ENCODE results near the gene MRLN. TPM values are rescaled to one million over a fixed set of nuclear protein-coding genes. Genes with fewer than 3 reads are reported as not detected.

The MRLN gene
- total and polyA plus RNA-seq, 2 of the 4 experiments (the other 2 are of a cell fraction), result not detected

DNA sequence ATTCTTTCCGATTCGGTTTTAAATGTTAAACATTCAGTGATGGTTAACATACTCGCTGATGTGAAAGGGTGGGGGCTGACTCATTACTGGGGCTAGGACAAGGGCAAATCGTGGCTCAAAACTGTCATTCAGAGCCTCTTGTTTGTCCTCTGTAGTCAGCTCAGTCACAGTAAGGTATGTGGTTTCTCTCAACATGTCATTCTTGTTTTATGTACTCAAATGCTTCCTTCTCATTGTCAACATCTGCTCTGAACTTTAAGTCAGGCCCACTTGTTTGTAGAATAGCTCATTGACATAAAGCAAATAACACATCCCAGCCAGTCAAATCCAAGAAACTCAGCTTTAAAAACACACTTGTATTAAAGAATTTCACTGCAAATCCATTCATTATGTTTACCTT lies 50.9 kb downstream of the MRLN start:
- no TSS peak for BruUV-seq (replicated peaks)
- ChIA-PET CTCF (no interaction called here), POLR2A (ENCODE audit: unreplicated experiment) (no interaction called here)
- H2BK15ac ChIP-seq (ENCODE audit: low read depth, low read length), result no peak overlapping the region
- no peak overlapping the region for H4K8ac ChIP-seq (ENCODE audit: low read depth in 2 of 2, low read length in 2 of 2)
- DNase-seq (no peak), ATAC-seq (ENCODE audit: low read depth) (no peak)
- no peak overlapping the region for H3K9ac ChIP-seq (ENCODE audit: low read depth, low read length)
- H2BK20ac ChIP-seq (ENCODE audit: low read depth, low read length), result no peak overlapping the region
- dilution Hi-C loops (cut with HindIII; ENCODE audit: low sequenced_read_pairs, unreplicated experiment), result no loop called here
- TF ChIP-seq RCOR1 (IDR thresholded peaks at IDR 0.05; ENCODE audit: insufficient replicate concordance, low read length) (no peak), MAFK (IDR thresholded peaks at IDR 0.05; ENCODE audit: low read depth, low read length) (no peak), POLR2A (IDR thresholded peaks at IDR 0.05; ENCODE audit: low read depth, low read length) (no peak), SMC3 (IDR thresholded peaks at IDR 0.05; ENCODE audit: low read depth, low read length) (no peak), RAD21 (IDR thresholded peaks at IDR 0.05; ENCODE audit: low read length) (no peak), CEBPB (IDR thresholded peaks at IDR 0.05; ENCODE audit: low read depth, low read length) (no peak), MAZ (IDR thresholded peaks at IDR 0.05; ENCODE audit: borderline replicate concordance, low read depth, low read length) (no peak), BHLHE40 (IDR thresholded peaks at IDR 0.05; ENCODE audit: low read depth, low read length) (no peak), NFE2L2 (IDR thresholded peaks at IDR 0.05; ENCODE audit: low read depth, low read length) (no peak), FOS (IDR thresholded peaks at IDR 0.05; ENCODE audit: low read depth, low read length) (no peak), CHD1 (IDR thresholded peaks at IDR 0.05; ENCODE audit: low read depth, low read length) (no peak), RFX5 (IDR thresholded peaks at IDR 0.05; ENCODE audit: low read depth, low read length) (no peak), MXI1 (IDR thresholded peaks at IDR 0.05; ENCODE audit: borderline replicate concordance, low read depth, low read length) (no peak)
- TF ChIP-seq, protein P1, sequence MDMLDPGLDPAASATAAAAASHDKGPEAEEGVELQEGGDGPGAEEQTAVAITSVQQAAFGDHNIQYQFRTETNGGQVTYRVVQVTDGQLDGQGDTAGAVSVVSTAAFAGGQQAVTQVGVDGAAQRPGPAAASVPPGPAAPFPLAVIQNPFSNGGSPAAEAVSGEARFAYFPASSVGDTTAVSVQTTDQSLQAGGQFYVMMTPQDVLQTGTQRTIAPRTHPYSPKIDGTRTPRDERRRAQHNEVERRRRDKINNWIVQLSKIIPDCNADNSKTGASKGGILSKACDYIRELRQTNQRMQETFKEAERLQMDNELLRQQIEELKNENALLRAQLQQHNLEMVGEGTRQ (IDR thresholded peaks at IDR 0.05; ENCODE audit: low read depth, low read length), result no peak
- TF ChIP-seq, protein P2, sequence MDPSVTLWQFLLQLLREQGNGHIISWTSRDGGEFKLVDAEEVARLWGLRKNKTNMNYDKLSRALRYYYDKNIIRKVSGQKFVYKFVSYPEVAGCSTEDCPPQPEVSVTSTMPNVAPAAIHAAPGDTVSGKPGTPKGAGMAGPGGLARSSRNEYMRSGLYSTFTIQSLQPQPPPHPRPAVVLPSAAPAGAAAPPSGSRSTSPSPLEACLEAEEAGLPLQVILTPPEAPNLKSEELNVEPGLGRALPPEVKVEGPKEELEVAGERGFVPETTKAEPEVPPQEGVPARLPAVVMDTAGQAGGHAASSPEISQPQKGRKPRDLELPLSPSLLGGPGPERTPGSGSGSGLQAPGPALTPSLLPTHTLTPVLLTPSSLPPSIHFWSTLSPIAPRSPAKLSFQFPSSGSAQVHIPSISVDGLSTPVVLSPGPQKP (IDR thresholded peaks at IDR 0.05; ENCODE audit: borderline replicate concordance, low read depth, low read length), result no peak
- TF ChIP-seq, protein P3, sequence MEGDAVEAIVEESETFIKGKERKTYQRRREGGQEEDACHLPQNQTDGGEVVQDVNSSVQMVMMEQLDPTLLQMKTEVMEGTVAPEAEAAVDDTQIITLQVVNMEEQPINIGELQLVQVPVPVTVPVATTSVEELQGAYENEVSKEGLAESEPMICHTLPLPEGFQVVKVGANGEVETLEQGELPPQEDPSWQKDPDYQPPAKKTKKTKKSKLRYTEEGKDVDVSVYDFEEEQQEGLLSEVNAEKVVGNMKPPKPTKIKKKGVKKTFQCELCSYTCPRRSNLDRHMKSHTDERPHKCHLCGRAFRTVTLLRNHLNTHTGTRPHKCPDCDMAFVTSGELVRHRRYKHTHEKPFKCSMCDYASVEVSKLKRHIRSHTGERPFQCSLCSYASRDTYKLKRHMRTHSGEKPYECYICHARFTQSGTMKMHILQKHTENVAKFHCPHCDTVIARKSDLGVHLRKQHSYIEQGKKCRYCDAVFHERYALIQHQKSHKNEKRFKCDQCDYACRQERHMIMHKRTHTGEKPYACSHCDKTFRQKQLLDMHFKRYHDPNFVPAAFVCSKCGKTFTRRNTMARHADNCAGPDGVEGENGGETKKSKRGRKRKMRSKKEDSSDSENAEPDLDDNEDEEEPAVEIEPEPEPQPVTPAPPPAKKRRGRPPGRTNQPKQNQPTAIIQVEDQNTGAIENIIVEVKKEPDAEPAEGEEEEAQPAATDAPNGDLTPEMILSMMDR (conservative IDR thresholded peaks at IDR 0.05; ENCODE audit: low read depth, low read length), result no peak
- no peak overlapping the region for H3K4me3 ChIP-seq (ENCODE audit: insufficient read depth, low read depth, low read length)
- H3K79me1 ChIP-seq (ENCODE audit: low read depth in 1 of 2, low read length in 2 of 2), result no peaks in the 10 kb centered on the region
- no peaks in the 10 kb centered on the region; the same call in 1 of the 2 replicates for H3K27me3 ChIP-seq (ENCODE audit: control insufficient read depth, insufficient read depth, low read length)
- in situ Hi-C loops (cut with MboI; ENCODE audit: low sequenced_read_pairs), result no loop called here
- no CpG with 5 or more reads among the region's 4 CpGs for WGBS, 2 experiments (ENCODE audit: extremely low coverage in 2 of 2, insufficient read length in 1 of 2)
- H3K18ac ChIP-seq (ENCODE audit: low read depth, low read length), result no peak overlapping the region
- no peak overlapping the region for H2BK5ac ChIP-seq (ENCODE audit: low read depth, low read length, poor library complexity, severe bottlenecking)
- H2BK120ac ChIP-seq (ENCODE audit: low read depth, low read length), result no peak overlapping the region
- no peak overlapping the region for H2AK9ac ChIP-seq (replicated peaks; ENCODE audit: low read depth, low read length, poor library complexity)
- H3K4me2 ChIP-seq (ENCODE audit: low read depth, low read length), result no peak overlapping the region
- no peak overlapping the region for H3K56ac ChIP-seq (ENCODE audit: extremely low read depth, insufficient read depth, low read length)
- no peaks in the 10 kb centered on the region for H3K36me3 ChIP-seq (ENCODE audit: control insufficient read depth, insufficient read depth, low read length)
- H2AK5ac ChIP-seq (ENCODE audit: low read depth, low read length), result no peak overlapping the region
- H3K23ac ChIP-seq (ENCODE audit: low read depth, low read length), result no peak overlapping the region
- no peaks in the 10 kb centered on the region for H3K9me1 ChIP-seq (ENCODE audit: insufficient read depth, low read length)
- H3K4ac ChIP-seq (ENCODE audit: low read depth, low read length), result no peak overlapping the region
- no peaks in the 10 kb centered on the region for H4K20me1 ChIP-seq (ENCODE audit: insufficient read depth, low read length)
- H4K91ac ChIP-seq (ENCODE audit: insufficient read depth, low read depth, low read length), result no peak overlapping the region
- H3K9me3 ChIP-seq (ENCODE audit: control insufficient read depth, insufficient read depth, low read length), result no peaks in the 10 kb centered on the region
- no peak overlapping the region for H3K27ac ChIP-seq (ENCODE audit: insufficient read depth, low read length)
- H2AFZ ChIP-seq (replicated peaks; ENCODE audit: low read length, poor library complexity), result no peak overlapping the region
- intact Hi-C loops (cut with micrococcal nuclease), result no loop called here
- no peaks in the 10 kb centered on the region for H3K4me1 ChIP-seq (ENCODE audit: control insufficient read depth, insufficient read depth, low read length)
- H3K14ac ChIP-seq (replicated peaks; ENCODE audit: low read depth, low read length), result no peak overlapping the region
- no peak overlapping the region for H4K5ac ChIP-seq (ENCODE audit: low read depth, low read length)
